Esophagus squamous epithelium (tissue), 4 donors: ENCODE data around the gene EHD4.

Source experiments
- POLR2A ChIP-seq, 4 donors: fragments of 450-650 bp; IDR thresholded peaks; one replicate each; pipeline ENCODE4 v1.6.1; 2017; ENCODE audit warnings: antibody characterized with exemption in 4 of 4, mild to moderate bottlenecking in 4 of 4, moderate library complexity in 3 of 4
- TF ChIP-seq, protein P1 (sequence below), 6 experiments: fragments of 450-650 bp in 4 of 6; fragments of 200-600 bp in 2 of 6; sonication (generic) in 2 of 6; IDR thresholded peaks; one replicate each; pipeline ENCODE4 v1.5.1; 2016 to 2019; ENCODE audit warnings: antibody characterized with exemption in 6 of 6, mild to moderate bottlenecking in 4 of 6, moderate library complexity in 4 of 6

DNA sequence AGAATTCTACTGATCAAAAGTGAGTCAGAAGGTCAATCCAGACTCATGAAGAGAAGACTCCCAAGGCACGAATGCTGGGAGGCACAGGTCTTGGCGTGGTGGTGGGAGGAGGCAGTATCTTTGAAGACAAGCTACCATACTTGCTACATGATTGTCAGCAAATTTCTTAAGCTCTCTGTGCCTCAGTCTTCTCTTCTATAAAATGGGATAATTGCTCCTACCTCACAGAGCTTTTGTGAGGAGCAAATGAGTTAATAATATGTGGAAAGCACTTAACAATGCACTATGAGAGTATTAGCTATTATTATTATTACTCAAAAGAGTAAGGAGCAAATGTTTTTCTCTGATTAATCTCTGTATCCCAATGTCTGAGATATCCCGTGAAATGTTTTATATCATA, 36.2 kb downstream of the EHD4 start:
- TF ChIP-seq, protein P1, sequence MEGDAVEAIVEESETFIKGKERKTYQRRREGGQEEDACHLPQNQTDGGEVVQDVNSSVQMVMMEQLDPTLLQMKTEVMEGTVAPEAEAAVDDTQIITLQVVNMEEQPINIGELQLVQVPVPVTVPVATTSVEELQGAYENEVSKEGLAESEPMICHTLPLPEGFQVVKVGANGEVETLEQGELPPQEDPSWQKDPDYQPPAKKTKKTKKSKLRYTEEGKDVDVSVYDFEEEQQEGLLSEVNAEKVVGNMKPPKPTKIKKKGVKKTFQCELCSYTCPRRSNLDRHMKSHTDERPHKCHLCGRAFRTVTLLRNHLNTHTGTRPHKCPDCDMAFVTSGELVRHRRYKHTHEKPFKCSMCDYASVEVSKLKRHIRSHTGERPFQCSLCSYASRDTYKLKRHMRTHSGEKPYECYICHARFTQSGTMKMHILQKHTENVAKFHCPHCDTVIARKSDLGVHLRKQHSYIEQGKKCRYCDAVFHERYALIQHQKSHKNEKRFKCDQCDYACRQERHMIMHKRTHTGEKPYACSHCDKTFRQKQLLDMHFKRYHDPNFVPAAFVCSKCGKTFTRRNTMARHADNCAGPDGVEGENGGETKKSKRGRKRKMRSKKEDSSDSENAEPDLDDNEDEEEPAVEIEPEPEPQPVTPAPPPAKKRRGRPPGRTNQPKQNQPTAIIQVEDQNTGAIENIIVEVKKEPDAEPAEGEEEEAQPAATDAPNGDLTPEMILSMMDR (IDR thresholded peaks at IDR 0.05) = no peak
- TF ChIP-seq POLR2A (IDR thresholded peaks at IDR 0.05) = no peak
